ENCODE results near the gene SPARCL1.

Gene SPARCL1

GRCh38 chr4:87430038-87430437 is 99.1 kb downstream of the SPARCL1 start:
- no peak for DNase-seq (ENCODE audit: low read depth in 1 of 2, low spot score in 1 of 2)
- TF ChIP-seq SPI1 (IDR thresholded peaks at IDR 0.05; ENCODE audit: borderline replicate concordance, low read depth) = no peak
- no peak for TF ChIP-seq GABPA (IDR thresholded peaks at IDR 0.05; ENCODE audit: low read depth)
- TF ChIP-seq POLR2AphosphoS5 (IDR thresholded peaks at IDR 0.05; ENCODE audit: low read depth) = no peak
- TF ChIP-seq REST (IDR thresholded peaks at IDR 0.05; ENCODE audit: insufficient replicate concordance, low read depth) = no peak
- no peak for TF ChIP-seq CTCF (IDR thresholded peaks at IDR 0.05; ENCODE audit: insufficient read depth, low read length)
- H3K4me3 ChIP-seq (replicated peaks; ENCODE audit: insufficient read depth, low read length) = no peak overlapping the region
- no peak overlapping the region for H3K27ac ChIP-seq (replicated peaks)
- H3K27me3 ChIP-seq (ENCODE audit: insufficient read depth, poor library complexity, severe bottlenecking) = no peaks in the 10 kb centered on the region

- Histone ChIP-seq H3K27me3 (ENCODE audit: insufficient read depth, poor library complexity, severe bottlenecking) (no peaks in the 10 kb centered on the region), H3K27ac (replicated peaks) (no peak overlapping the region), H3K4me3 (replicated peaks; ENCODE audit: insufficient read depth, low read length) (no peak overlapping the region)
- TF ChIP-seq SPI1 (IDR thresholded peaks at IDR 0.05; ENCODE audit: borderline replicate concordance, low read depth) (no peak), REST (IDR thresholded peaks at IDR 0.05; ENCODE audit: insufficient replicate concordance, low read depth) (no peak), POLR2AphosphoS5 (IDR thresholded peaks at IDR 0.05; ENCODE audit: low read depth) (no peak), CTCF (IDR thresholded peaks at IDR 0.05; ENCODE audit: insufficient read depth, low read length) (no peak), GABPA (IDR thresholded peaks at IDR 0.05; ENCODE audit: low read depth) (no peak)
- no peak for DNase-seq (ENCODE audit: low read depth in 1 of 2, low spot score in 1 of 2)
These were observed 100.2 kb downstream of the SPARCL1 start for GRCh38 chr4:87428979-87429378.

- H3K4me3 ChIP-seq (replicated peaks; ENCODE audit: insufficient read depth, low read length) = no peak overlapping the region
- TF ChIP-seq CTCF (IDR thresholded peaks at IDR 0.05; ENCODE audit: insufficient read depth, low read length) (no peak), REST (IDR thresholded peaks at IDR 0.05; ENCODE audit: insufficient replicate concordance, low read depth) (no peak), SPI1 (IDR thresholded peaks at IDR 0.05; ENCODE audit: borderline replicate concordance, low read depth) (no peak)
- H3K27ac ChIP-seq (replicated peaks) = no peak overlapping the region
- DNase-seq (ENCODE audit: low read depth in 1 of 2, low spot score in 1 of 2) = no peak
- H3K27me3 ChIP-seq (ENCODE audit: insufficient read depth, poor library complexity, severe bottlenecking) = no peaks in the 10 kb centered on the region
These were observed 101.7 kb downstream of the SPARCL1 start for GRCh38 chr4:87427518-87427868.

Data from HL-60 (cell line).